Measurements from ENCODE around the gene ACKR4. TPM values are rescaled to one million over a fixed set of nuclear protein-coding genes. Genes with fewer than 3 reads are reported as not detected.

The ACKR4 gene
- total and polyA plus RNA-seq, 2 of the 8 experiments (the other 6 are each of a cell fraction or from before 2014, with no cell fraction given): not detected

- TF ChIP-seq CHD7 (IDR thresholded peaks at IDR 0.05; ENCODE audit: insufficient replicate concordance, low read length): no peak
These were observed 25.1 kb downstream of the ACKR4 start (continued) for GRCh38 chr3:132622148-132622547.
